Activated CD8-positive, alpha-beta memory T cell treated with anti-CD3 and anti-CD28 coated beads, Interleukin-2, amount 50 U/mL, for 1 hour (primary cell): Measurements from ENCODE around the gene FAM156B.
"Not testable (repeated sequence)": the region's sequence is repeated elsewhere in the genome, so short reads cannot be mapped to it uniquely, and the experiment has no call there.

ENCODE experiments used
- DNase-seq: peaks from one replicate; pipeline ENCODE4 v3.0.0-alpha.2; 2020; ENCODE audit errors: extremely low read depth

FAM156B gene

GRCh38 chrX:52896855-52897709 is at the start of gene FAM156B:
Gene FAM156B, plus strand, starts transcription at chrX:52897330. Its CDS starts 9,896 bp downstream, at chrX:52907226.
- DNase-seq, result not testable (repeated sequence)

DNA sequence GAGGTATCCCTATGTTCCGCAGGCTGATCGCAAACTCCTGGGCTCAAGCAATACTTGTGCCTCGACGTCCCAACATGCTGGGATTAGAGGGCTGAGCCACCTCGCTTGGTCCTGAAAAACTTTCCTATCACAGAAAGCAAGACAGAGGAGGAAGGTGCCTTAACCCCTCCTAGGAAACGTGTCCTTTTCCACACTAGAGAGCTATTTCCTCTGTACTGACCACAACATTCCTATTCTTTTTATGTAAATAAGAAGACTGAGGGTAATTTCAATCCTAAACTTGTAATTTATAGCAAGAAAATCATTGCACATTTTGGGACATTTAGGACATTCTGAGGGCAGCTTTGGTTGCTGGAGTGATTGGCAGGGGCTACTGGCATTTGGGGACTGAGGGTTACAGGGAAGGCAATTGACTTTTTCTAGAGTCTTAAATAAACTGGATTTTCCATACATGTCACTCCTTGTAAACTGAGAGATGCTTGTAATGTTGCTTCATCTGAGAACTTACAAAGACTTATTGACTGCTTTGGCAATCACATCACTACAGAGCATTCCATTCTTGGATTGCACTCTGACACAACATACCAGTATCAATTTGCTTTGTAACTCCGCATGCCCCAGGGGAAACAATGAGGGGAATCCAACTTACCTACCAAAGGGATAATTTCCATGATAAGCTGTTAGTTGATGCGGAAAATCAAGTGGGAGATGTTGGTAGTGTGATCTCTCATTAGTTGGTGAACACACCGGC is 44.8 kb upstream of the FAM156B start:
- DNase-seq, result no peak

GRCh38 chrX:52856991-52857525 is 40.1 kb upstream of the FAM156B start:
- not testable (repeated sequence) for DNase-seq

DNA sequence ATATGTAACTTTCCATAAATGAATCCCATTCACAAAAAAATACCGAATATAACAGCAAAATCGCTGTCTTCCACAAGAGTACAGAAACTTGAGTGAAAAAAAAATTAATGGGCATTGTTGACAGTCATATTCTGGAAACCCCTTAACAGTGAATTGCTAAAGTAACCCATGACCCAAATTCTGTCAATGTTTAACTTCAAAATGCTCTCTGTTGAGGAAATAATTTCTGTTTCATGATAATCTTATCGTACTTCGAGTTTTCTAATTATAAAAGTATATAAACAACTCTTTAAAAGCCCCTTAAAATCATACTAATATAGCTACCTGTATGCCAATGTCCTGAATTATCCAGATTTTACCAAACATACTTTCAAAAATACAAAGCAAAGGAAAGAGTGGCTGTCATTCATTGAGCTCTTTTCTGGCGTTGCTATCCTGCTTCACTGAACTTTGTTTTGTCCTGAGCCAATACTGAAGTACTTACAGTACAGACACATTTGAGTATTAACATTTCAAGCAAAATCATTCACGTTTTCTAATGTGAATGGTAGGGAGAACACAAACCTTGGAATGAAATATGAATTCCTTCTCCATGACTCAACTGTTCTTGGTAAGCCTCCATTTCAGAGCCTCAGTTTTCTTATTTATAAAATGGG is 31.7 kb upstream of the FAM156B start:
- DNase-seq, result no peak

- no peak for DNase-seq
Observed at GRCh38 chrX:52867610-52868348, 29.4 kb upstream of the FAM156B start, which contains the start of gene XAGE3. Gene XAGE3, minus strand, starts transcription at chrX:52868083. Its CDS starts 950 bp downstream, at chrX:52867133.

DNA sequence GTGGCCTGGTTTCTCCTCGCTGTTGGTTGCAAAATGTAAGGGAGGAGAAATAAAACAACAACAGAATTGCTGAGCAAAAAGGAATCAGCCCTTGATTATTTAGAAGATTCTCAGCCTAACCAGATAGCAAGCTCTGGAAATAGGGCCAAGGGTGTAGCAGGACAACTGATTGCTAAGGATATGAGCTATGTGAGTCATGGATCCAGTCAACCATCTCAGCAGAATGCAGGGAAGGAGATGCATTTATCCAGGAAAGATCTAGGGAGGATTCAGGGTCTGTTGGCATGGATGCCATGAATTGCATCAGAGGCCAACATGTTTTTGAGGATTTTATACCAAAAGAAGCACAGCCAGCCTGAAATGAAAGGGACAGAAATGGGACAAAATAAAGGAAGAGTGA is 27.1 kb upstream of the FAM156B start:
- no peak for DNase-seq

DNA sequence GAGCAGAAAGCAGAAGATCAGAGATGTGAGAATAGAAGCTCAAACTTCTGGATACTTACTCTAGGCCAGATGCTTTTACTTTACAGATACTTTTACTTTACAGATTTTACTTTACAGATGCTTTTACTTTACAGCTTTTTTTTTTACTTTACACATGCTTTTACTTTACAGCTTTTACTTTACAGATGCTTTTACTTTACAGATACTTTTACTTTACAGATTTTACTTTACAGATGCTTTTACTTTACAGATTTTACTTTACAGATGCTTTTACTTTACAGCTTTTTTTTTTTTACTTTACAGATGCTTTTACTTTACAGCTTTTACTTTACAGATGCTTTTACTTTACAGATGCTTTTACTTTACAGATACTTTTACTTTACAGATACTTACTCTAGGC is 23.3 kb upstream of the FAM156B start:
- not testable (repeated sequence) for DNase-seq

DNA sequence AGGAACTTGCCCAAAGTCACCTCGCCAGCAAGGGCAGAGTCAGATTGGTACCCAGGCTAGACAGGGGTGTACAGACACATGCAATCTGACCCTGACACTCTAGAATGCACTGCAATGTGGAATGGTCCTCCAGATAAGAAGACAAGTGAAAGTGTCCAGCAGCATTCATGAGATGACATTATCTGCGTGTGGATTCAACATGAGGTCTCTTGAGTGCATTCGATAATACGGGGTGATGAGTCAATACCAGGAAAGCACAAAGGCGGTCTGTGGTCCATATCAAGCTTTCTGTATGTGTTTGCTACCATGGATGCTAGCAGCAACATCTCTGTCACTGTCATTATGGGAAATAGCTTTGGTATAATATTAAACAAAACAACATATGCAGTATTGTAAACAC is 22.5 kb upstream of the FAM156B start:
- no peak for DNase-seq

- not testable (repeated sequence) for DNase-seq
Observed at GRCh38 chrX:52875436-52875835, 21.7 kb upstream of the FAM156B start.

- DNase-seq, result not testable (repeated sequence)
Observed at GRCh38 chrX:52876386-52876785, 20.7 kb upstream of the FAM156B start.

- DNase-seq, result not testable (repeated sequence)
Observed at GRCh38 chrX:52887459-52887858, 9.7 kb upstream of the FAM156B start.

DNA sequence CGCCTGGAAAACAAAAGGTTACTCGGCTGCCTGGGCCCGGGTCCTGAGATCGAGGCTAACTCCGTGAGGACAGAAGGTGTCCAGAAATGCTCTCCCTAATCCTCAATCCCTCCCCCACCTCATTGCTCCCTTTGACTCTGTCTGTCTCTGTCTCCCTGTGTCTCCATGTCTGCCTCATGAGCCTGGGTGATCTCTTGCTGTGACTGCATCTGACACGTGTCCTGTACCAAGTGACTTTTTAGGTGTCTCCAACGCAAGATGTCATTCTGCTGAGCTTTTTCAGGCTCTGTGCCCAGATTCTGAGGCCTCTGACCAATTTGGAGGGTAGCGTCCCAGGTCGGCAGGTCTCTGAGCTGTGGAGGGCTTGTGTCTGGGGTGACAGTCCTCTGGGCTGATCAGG is 9.0 kb upstream of the FAM156B start:
- not testable (repeated sequence) for DNase-seq

- DNase-seq, result not testable (repeated sequence)
Observed at GRCh38 chrX:52896438-52896837, 692 bp upstream of the FAM156B start.

DNA sequence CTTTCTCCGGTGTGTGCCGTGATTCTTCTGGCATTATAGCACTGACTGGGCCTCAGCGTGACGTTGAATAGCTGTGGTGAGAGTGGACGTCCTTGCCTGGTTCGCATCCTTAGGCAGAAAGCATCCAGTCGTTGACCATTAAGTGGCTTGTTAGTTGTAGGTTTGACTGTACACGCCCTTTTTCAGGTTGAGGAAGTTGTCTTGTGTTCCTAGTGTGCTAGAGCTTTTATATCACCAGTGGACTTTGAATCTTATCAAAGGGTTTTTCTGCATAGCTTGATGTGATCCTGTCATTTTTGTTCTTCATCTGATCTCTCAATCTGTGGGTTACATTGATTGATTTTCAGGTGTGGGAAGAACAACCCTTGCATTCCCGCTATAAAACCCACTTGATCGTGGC is 8.4 kb downstream of the FAM156B start:
- DNase-seq, result not testable (repeated sequence)

DNA sequence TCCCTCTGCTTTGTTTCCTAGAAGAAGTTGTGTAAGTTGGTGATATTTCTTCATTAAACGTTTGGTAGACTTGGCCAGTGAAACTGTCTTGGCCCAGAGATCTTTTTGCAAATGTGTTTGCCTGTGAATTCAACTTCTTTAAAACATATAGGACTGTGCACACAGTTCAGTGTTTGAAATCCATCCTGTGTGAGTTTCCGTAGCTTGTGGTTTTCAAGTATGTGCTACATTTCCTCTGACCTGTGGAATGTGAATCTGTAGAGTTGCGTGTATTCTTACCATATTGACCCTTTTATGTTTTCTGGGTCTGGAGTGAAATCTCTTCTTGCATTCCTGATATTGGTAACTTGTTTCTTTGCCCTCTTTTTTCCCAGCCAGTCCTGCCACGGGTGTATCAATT is 8.9 kb downstream of the FAM156B start:
- DNase-seq, result not testable (repeated sequence)

- DNase-seq, result not testable (repeated sequence)
Observed at GRCh38 chrX:52907137-52907536, 10.0 kb downstream of the FAM156B start.

DNA sequence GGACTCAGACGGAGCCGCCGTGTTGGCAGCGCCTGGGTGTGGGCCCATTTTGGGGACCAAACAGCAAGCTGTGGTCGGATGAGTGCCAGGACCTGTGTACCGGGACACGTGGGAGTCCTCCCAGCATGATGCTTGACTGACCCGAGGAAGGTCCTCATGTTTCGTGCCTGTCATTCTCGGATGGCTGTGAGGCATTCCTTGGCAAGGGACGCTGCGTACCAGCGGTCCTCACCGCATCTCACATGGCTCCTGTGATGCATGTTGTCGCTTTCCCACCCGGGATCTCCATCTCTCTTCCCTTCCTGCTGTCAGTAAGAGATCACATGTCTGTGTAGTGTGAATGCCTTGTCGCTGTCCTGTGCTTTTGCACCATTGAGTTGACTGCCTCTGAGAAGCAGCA is 10.8 kb downstream of the FAM156B start:
- DNase-seq, result not testable (repeated sequence)

- not testable (repeated sequence) for DNase-seq
Observed at GRCh38 chrX:52909313-52909969, 12.3 kb downstream of the FAM156B start.

GRCh38 chrX:52913681-52914080 is 16.6 kb downstream of the FAM156B start:
- not testable (repeated sequence) for DNase-seq

- DNase-seq, result not testable (repeated sequence)
Observed at GRCh38 chrX:52914704-52915103, 17.6 kb downstream of the FAM156B start.
